Upper lobe of right lung (tissue), 1 donor: ENCODE results near the gene OR1I1. TPM values are rescaled to one million over a fixed set of nuclear protein-coding genes. Genes with fewer than 3 reads are reported as not detected.

Experiments used
- ATAC-seq: fragments of 200-7000 bp; cut with Tn5 transposase; one replicate; pipeline ENCODE4 v1.9.1; 2020; ENCODE audit warnings: mild to moderate bottlenecking, moderate library complexity
- DNase-seq: peaks from one replicate; pipeline ENCODE4 v3.0.0-alpha.2; 2020
- H3K27ac ChIP-seq: fragments of 200-600 bp; one replicate; pipeline ENCODE4 v1.8.0; 2022
- H3K27me3 ChIP-seq: fragments of 200-600 bp; one replicate; pipeline ENCODE4 v1.8.0; 2022; ENCODE audit warnings: mild to moderate bottlenecking
- H3K36me3 ChIP-seq: fragments of 200-600 bp; one replicate; pipeline ENCODE4 v1.8.0; 2022
- H3K4me1 ChIP-seq: fragments of 200-600 bp; one replicate; pipeline ENCODE4 v1.8.0; 2022
- H3K4me3 ChIP-seq: fragments of 200-600 bp; one replicate; pipeline ENCODE4 v1.8.0; 2022; ENCODE audit warnings: mild to moderate bottlenecking
- H3K9me3 ChIP-seq: fragments of 200-600 bp; one replicate; pipeline ENCODE4 v1.8.0; 2022
- CTCF ChIP-seq: fragments of 200-600 bp; IDR thresholded peaks from one replicate; pipeline ENCODE4 v1.8.0; 2022; ENCODE audit warnings: antibody characterized with exemption
- intact Hi-C: fragments of 100-400 bp; cut with DNase I; formaldehyde crosslinking; loops from one replicate; pipeline ENCODE4 v1.11.0; 2022
- total RNA-seq: library from RNA; stranded (reverse); fragmentation: NEBNext Ultra II Directional; extraction: Animal tissue kit (Norgen Biotek cat#: 25700); gene quantifications from one replicate; pipeline ENCODE4 v1.2.1, GENCODE V29; 2021
- donor health status: DM: no; HTN: yes; CAD: no; lungs with severe emphysema.

Gene OR1I1
- total RNA-seq, 1 donor from 2014 or later = not detected

- Histone ChIP-seq H3K36me3 (peaks cover 50% of the 10 kb centered on the region), H3K9me3 (no peaks in the 10 kb centered on the region), H3K27ac (no peak overlapping the region), H3K4me1 (peaks cover 7% of the 10 kb centered on the region), H3K4me3 (no peak overlapping the region), H3K27me3 (no peaks in the 10 kb centered on the region)
- DNase-seq = no peak
- ATAC-seq = no peak
- TF ChIP-seq CTCF = no peak
- intact Hi-C loops = no loop called here
Observed at GRCh38 chr19:15112385-15112784, 30.4 kb downstream of the OR1I1 start.

GRCh38 chr19:15113245-15114152 is 31.5 kb downstream of the OR1I1 start:
- no peaks in the 10 kb centered on the region for H3K27me3 ChIP-seq
- no peak overlapping the region for H3K4me3 ChIP-seq
- no peak for DNase-seq
- intact Hi-C loops = no loop called here
- H3K9me3 ChIP-seq = no peaks in the 10 kb centered on the region
- peaks cover 61% of the 10 kb centered on the region for H3K36me3 ChIP-seq
- H3K4me1 ChIP-seq = peaks cover 3% of the 10 kb centered on the region
- no peak for ATAC-seq
- no peak overlapping the region for H3K27ac ChIP-seq
- TF ChIP-seq CTCF = no peak

- DNase-seq (no peak), ATAC-seq (no peak)
- no peak for TF ChIP-seq CTCF
- intact Hi-C loops = no loop called here
- H3K27ac ChIP-seq = no peak overlapping the region
- peaks cover 67% of the 10 kb centered on the region for H3K36me3 ChIP-seq
- H3K4me3 ChIP-seq = no peak overlapping the region
- no peaks in the 10 kb centered on the region for H3K9me3 ChIP-seq
- H3K4me1 ChIP-seq = peaks cover 3% of the 10 kb centered on the region
- H3K27me3 ChIP-seq = no peaks in the 10 kb centered on the region
Observed at GRCh38 chr19:15114153-15114540, 32.1 kb downstream of the OR1I1 start.

GRCh38 chr19:15115080-15115479 is 33.1 kb downstream of the OR1I1 start:
- H3K9me3 ChIP-seq = no peaks in the 10 kb centered on the region
- H3K36me3 ChIP-seq = peaks cover 75% of the 10 kb centered on the region
- DNase-seq (no peak), ATAC-seq (peak; percentile 17)
- TF ChIP-seq CTCF = no peak
- peak overlapping the region; percentile 15 for H3K27ac ChIP-seq
- H3K4me1 ChIP-seq = peaks cover 3% of the 10 kb centered on the region
- H3K27me3 ChIP-seq = no peaks in the 10 kb centered on the region
- H3K4me3 ChIP-seq = no peak overlapping the region
- intact Hi-C loops = no loop called here

GRCh38 chr19:15115762-15116615 is 34.0 kb downstream of the OR1I1 start:
- Histone ChIP-seq H3K36me3 (peaks cover 84% of the 10 kb centered on the region), H3K27ac (peak overlapping the region; percentile 15), H3K4me3 (no peak overlapping the region), H3K4me1 (peaks cover 3% of the 10 kb centered on the region), H3K9me3 (no peaks in the 10 kb centered on the region), H3K27me3 (no peaks in the 10 kb centered on the region)
- no peak for ATAC-seq
- intact Hi-C loops = no loop called here
- DNase-seq = no peak
- no peak for TF ChIP-seq CTCF
